Stimulated activated CD4-positive, alpha-beta T cell treated with anti-CD3 and anti-CD28 coated beads, Interleukin-12 subunit alpha, Interleukin-12 subunit beta, amount 100 ng/mL, for 24 hours (primary cell): ENCODE results near the gene HILPDA.
"Not testable (repeated sequence)": the region's sequence is repeated elsewhere in the genome, so short reads cannot be mapped to it uniquely, and the experiment has no call there.

Experiments
- DNase-seq, 2 experiments: peaks; one replicate each; pipeline ENCODE4 v3.0.0-alpha.2; 2020; ENCODE audit warnings: low read depth in 2 of 2

HILPDA gene

GRCh38 chr7:128463345-128463744 lies 7.7 kb downstream of the HILPDA start:
- not testable (repeated sequence) for DNase-seq

- DNase-seq = not testable (repeated sequence)
These were observed 8.3 kb downstream of the HILPDA start for GRCh38 chr7:128463933-128464332.

- not testable (repeated sequence) for DNase-seq
These were observed 11.2 kb downstream of the HILPDA start for GRCh38 chr7:128466871-128467270.

GRCh38 chr7:128476402-128477335 lies 21.0 kb downstream of the HILPDA start, which contains the start of gene METTL2B:
Gene METTL2B (plus strand): TSS chr7:128476748. CDS start chr7:128476766, 18 bp downstream.
- DNase-seq = peak; percentile 88 to 91

GRCh38 chr7:128477336-128477690 lies 21.6 kb downstream of the HILPDA start:
- not testable (repeated sequence) for DNase-seq

- DNase-seq = not testable (repeated sequence)
These were observed 23.4 kb downstream of the HILPDA start for GRCh38 chr7:128479082-128479481.

GRCh38 chr7:128488134-128488533 lies 32.5 kb downstream of the HILPDA start:
- not testable (repeated sequence) for DNase-seq

GRCh38 chr7:128497405-128497804 lies 41.7 kb downstream of the HILPDA start:
- DNase-seq = no peak

- DNase-seq = not testable (repeated sequence)
These were observed 49.7 kb downstream of the HILPDA start for GRCh38 chr7:128505416-128505815.

- DNase-seq = not testable (repeated sequence)
These were observed 51.1 kb downstream of the HILPDA start for GRCh38 chr7:128506819-128507218.

GRCh38 chr7:128507321-128507993 lies 51.8 kb downstream of the HILPDA start:
- not testable (repeated sequence) for DNase-seq
